Lung (tissue), 12 donors: ENCODE data around the gene ZKSCAN1. TPM values are rescaled to one million over a fixed set of nuclear protein-coding genes. Genes with fewer than 3 reads are reported as not detected.

ENCODE experiments used
- ATAC-seq: fragments of 200-7000 bp; cut with Tn5 transposase; one replicate; pipeline ENCODE4 v1.9.1; 2020; ENCODE audit warnings: moderate number of reproducible peaks; ENCODE audit not compliant: insufficient read depth, low FRiP score
- DNase-seq, 3 donors: peaks; one replicate each; pipeline ENCODE4 v3.0.0-alpha.2; 2013 to 2017
- H3K27ac ChIP-seq, 2 donors: one replicate each; pipeline ENCODE4 v1.5.1; 2013; ENCODE audit warnings: mild to moderate bottlenecking in 2 of 2, moderate library complexity in 2 of 2, control low read depth in 1 of 2, inconsistent platforms in 1 of 2, low read depth in 1 of 2, low read length in 1 of 2
- H3K27me3 ChIP-seq, 3 donors: one replicate each; pipeline ENCODE4 v1.5.1; 2013; ENCODE audit warnings: low read length in 2 of 3; ENCODE audit not compliant: control insufficient read depth in 3 of 3, insufficient read depth in 3 of 3
- H3K36me3 ChIP-seq, 4 donors: one replicate each; pipeline ENCODE4 v1.5.1; 2013; ENCODE audit warnings: low read length in 4 of 4, mild to moderate bottlenecking in 1 of 4, moderate library complexity in 1 of 4; ENCODE audit not compliant: control insufficient read depth in 4 of 4, insufficient read depth in 4 of 4
- H3K4me1 ChIP-seq, 5 donors: one replicate each; pipeline ENCODE4 v1.5.1; 2013; ENCODE audit warnings: low read length in 5 of 5, mild to moderate bottlenecking in 2 of 5, moderate library complexity in 1 of 5; ENCODE audit not compliant: control insufficient read depth in 5 of 5, insufficient read depth in 5 of 5
- H3K4me3 ChIP-seq: one replicate; pipeline ENCODE4 v1.5.1; 2013; ENCODE audit warnings: mild to moderate bottlenecking, control low read depth, moderate library complexity
- H3K9ac ChIP-seq, 2 donors: one replicate each; pipeline ENCODE4 v1.5.1; 2013; ENCODE audit warnings: low read length in 2 of 2, control low read depth in 1 of 2; ENCODE audit not compliant: insufficient read depth in 1 of 2
- H3K9me3 ChIP-seq, 4 donors: one replicate each; pipeline ENCODE4 v1.5.1; 2013; ENCODE audit warnings: low read length in 3 of 4, mild to moderate bottlenecking in 1 of 4, moderate library complexity in 1 of 4; ENCODE audit not compliant: control insufficient read depth in 4 of 4, insufficient read depth in 3 of 4
- CTCF ChIP-seq: IDR thresholded peaks from 2 replicates; pipeline ENCODE4 v1.5.1; 2012; ENCODE audit warnings: mild to moderate bottlenecking; ENCODE audit errors: control extremely low read depth, extremely low read depth
- WGBS, 2 donors: extraction: QIAGEN DNeasy Blood & Tissue Kit; methylation state at CpG; one replicate each; pipeline ENCODE4 v1.1.7; 2013; 5-methylcytosine and 5-hydroxymethylcytosine counted together
- polyA plus RNA-seq, 2 donors: library from polyadenylated mRNA; stranded (reverse); fragments of 200-250 nt; gene quantifications; one replicate each; pipeline ENCODE4 v1.2.1, GENCODE V29; 2013
- total RNA-seq, 2 donors: library from RNA; depleted of rRNA in 1 of 2; stranded (reverse); fragments of >200 nt in 1 of 2; gene quantifications; one replicate each; pipeline ENCODE4 v1.2.1, GENCODE V29; 2014 to 2021
- donor health status: control.
- donor health status: control.
- donor health status: Bipolar disorder and iron deficiency.
- donor health status: healthy.
- donor health status: DM: yes; HTN: yes; CAD: no.

Gene ZKSCAN1
- total and polyA plus RNA-seq, 4 donors = 8.2 to 54.0 (median 29.6) TPM

DNA sequence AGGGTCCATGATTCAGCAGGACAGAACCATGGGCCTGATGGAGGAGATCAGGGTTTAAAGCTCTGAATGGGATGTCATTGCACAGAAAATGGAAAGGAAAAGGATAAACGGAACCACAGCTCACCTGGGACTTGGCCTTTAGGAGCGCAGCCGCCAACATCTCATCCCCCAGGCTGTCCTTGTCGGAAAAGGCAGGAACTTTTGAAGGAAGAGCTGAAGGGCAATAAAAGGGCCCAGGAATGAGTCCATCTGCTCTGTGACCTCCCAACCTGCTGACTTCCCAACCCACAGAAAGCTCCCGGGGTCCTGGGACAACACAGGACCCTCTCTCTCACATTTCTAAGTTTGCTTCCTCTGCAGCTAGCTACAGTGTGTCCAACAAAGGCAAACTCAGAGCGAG is 60.0 kb downstream of the ZKSCAN1 start:
- no peak for DNase-seq
- peaks cover 11 to 28% (median 20%) of the 10 kb centered on the region in 4 donors for H3K9me3 ChIP-seq
- H3K27me3 ChIP-seq = no peaks in the 10 kb centered on the region
- no peak overlapping the region for H3K4me3 ChIP-seq
- H3K9ac ChIP-seq = no peak overlapping the region
- no peak overlapping the region for H3K27ac ChIP-seq
- WGBS, 2 donors = 95% methylated on average over 6 of the region's 6 CpGs
- H3K4me1 ChIP-seq = peaks cover 0 to 12% (median 5%) of the 10 kb centered on the region in 5 donors
- no peak for TF ChIP-seq CTCF
- peaks cover 58 to 82% (median 71%) of the 10 kb centered on the region in 4 donors for H3K36me3 ChIP-seq
- ATAC-seq = no peak

GRCh38 chr7:100077205-100077604 is 61.8 kb downstream of the ZKSCAN1 start:
- Histone ChIP-seq H3K9me3 (peaks cover 0 to 11% (median 7%) of the 10 kb centered on the region in 4 donors), H3K4me3 (no peak overlapping the region), H3K27me3 (no peaks in the 10 kb centered on the region), H3K9ac (no peak overlapping the region), H3K36me3 (peaks cover 41 to 71% (median 53%) of the 10 kb centered on the region in 4 donors), H3K27ac (no peak overlapping the region), H3K4me1 (peaks cover 0 to 16% (median 6%) of the 10 kb centered on the region in 5 donors)
- 97 to 98% methylated on average over 4 of the region's 4 CpGs for WGBS, 2 donors
- no peak for TF ChIP-seq CTCF
- DNase-seq (no peak), ATAC-seq (no peak)

DNA sequence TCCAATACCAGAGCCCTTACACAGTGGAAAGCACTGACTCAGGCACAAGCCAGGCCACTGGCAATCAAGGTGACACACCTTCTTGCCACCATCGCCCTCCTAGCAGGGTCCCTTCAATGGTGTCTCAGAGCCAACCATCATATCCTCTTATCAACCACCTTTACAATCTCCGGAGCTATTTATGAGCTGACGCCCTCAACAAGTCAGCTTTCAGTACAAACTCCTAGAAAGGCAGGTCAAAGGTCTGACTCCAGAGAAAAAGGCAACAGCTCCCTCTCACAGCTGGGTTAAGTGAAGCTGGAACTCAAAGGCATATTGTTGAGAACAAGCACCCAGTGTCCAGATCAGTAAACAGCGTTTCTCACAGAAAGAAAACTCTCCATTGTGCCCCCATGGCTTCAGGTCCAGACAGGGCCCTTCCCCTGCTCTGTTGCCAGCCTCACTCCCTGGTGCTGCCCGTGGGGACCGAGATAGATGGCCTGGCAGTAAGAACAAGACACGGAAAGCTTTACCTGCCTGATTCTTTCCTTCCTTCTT is 63.7 kb downstream of the ZKSCAN1 start:
- ATAC-seq = no peak

More for the DNA sequence above, 63.7 kb downstream of the ZKSCAN1 start:
- Histone ChIP-seq H3K27ac (no peak overlapping the region), H3K9me3 (no peaks in the 10 kb centered on the region), H3K36me3 (peaks cover 23 to 52% (median 35%) of the 10 kb centered on the region in 4 donors), H3K9ac (no peak overlapping the region), H3K4me1 (peaks cover 0 to 20% (median 6%) of the 10 kb centered on the region in 5 donors), H3K4me3 (no peak overlapping the region), H3K27me3 (no peaks in the 10 kb centered on the region)
- WGBS, 2 donors = 76 to 88% methylated on average over 7 of the region's 7 CpGs
- no peak for TF ChIP-seq CTCF
- DNase-seq = no peak
